ENCODE data around the gene SPATA13. TPM values are rescaled to one million over a fixed set of nuclear protein-coding genes. Genes with fewer than 3 reads are reported as not detected.

The SPATA13 gene
- total and polyA plus RNA-seq, 5 experiments from 2014 or later, result 80.4 to 121 (median 92.8) TPM

DNA sequence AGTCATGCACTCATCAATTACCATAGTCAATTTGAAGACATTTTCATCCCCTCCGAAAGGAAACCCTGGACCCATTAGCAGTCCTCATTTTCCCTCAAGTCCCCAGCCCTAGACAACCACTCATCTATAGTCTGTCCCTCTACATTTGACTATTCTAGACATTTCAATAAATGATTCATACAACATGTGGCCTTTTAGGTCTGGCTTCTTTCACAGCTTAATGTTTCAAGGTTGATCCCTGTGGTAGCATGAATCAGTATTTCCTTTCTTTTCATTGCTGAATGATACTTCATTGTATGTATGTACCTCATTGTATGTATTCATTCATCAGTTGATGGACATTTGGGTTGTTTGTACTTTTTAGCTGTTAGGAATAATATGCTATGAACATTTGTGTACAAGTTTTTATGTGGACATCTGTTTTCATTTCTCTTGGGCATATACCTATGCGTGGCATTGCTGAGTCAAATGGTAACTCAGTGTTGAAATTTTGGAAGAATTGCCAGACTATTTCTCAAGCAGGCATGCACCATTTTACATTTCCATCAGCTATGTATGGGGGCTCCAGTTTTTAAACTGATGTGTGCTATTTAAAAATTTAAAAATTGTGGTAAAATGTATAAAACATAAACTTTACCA is 18.4 kb downstream of the SPATA13 start:
- Mint-ChIP-seq H3K4me3 (no peak overlapping the region), H3K9me3 (peaks cover 0 to 11% (median 0%) of the 10 kb centered on the region in 9 donors), H3K27ac (no peak overlapping the region), H3K36me3 (peaks cover 0 to 5% (median 5%) of the 10 kb centered on the region in 3 donors), H3K27me3 (no peaks in the 10 kb centered on the region), H3K4me1 (peaks cover 21 to 38% (median 24%) of the 10 kb centered on the region in 4 donors)
- DNase-seq (no peak), ATAC-seq (no peak)
- POLR2A ChIA-PET, result interaction anchor here (0.6 kb wide), 1 partner anchor 806 kb away, joined by 5 read pairs; no protein-coding TSS in a partner anchor

DNA sequence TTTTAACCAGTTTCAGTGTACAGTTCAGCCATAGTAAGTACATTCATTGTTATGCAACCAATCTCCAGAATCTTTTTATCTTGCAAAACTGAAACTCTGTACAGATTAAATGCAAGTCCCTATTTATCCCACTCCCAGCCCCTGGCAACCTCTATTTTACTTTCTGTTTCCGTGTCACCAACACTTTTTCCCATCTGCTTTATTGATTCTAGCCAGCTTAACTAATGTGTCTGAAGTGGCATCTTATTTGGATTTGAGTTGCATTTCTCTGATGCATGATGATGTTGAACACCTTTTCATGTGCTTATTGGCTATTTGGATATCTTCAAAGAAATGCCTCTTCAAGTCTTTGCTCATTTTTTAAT is 18.9 kb downstream of the SPATA13 start:
- no peaks in the 10 kb centered on the region for H3K27me3 Mint-ChIP-seq
- H3K27ac Mint-ChIP-seq, result no peak overlapping the region
- H3K36me3 Mint-ChIP-seq, result peaks cover 0 to 5% (median 5%) of the 10 kb centered on the region in 3 donors
- no peak overlapping the region for H3K4me3 Mint-ChIP-seq
- DNase-seq (no peak), ATAC-seq (no peak)
- H3K9me3 Mint-ChIP-seq, result peaks cover 0 to 11% (median 0%) of the 10 kb centered on the region in 9 donors
- POLR2A ChIA-PET, result interaction anchor here (0.6 kb wide), 1 partner anchor 806 kb away, joined by 5 read pairs; no protein-coding TSS in a partner anchor
- H3K4me1 Mint-ChIP-seq, result peaks cover 18 to 38% (median 25%) of the 10 kb centered on the region in 4 donors

DNA sequence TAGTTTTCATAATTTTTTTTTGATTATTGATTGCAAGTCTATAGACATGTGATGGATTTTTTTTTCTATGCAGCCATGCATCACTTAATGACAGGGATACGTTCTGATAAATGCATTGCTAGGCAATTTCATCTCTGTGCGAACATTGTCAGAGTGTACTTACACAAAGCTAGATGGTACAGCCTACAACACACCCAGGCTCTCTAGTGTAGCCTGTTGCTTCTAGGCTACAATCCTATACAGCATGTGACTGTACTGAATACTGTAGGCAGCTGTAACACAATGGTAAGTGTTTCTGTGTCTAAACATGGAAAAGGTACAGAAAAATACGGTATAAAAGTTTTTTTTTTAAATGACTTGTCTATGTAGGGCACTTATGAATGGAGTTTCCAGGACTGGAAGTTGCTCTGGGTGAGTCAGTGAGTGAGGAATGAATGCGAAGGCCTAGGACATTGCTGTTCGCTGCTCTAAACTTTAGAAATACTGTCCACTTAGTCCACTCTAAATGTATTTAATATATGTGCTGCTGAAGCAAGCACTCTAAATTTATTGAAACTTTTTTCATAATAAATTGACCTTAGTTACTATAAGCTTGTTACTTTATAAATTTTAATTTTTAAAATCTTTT is 20.3 kb downstream of the SPATA13 start:
- Mint-ChIP-seq H3K4me3 (no peak overlapping the region), H3K27ac (no peak overlapping the region), H3K4me1 (peaks cover 17 to 32% (median 22%) of the 10 kb centered on the region in 4 donors), H3K36me3 (peaks cover 0 to 5% (median 5%) of the 10 kb centered on the region in 3 donors), H3K9me3 (peaks cover 0 to 11% (median 0%) of the 10 kb centered on the region in 9 donors), H3K27me3 (no peaks in the 10 kb centered on the region)
- POLR2A ChIA-PET, result interaction anchor here (0.8 kb wide), 1 partner anchor 21 kb away, joined by 3 read pairs; the partner anchor contains the start of gene SPATA13
- no peak for ATAC-seq
- DNase-seq, result no peak

DNA sequence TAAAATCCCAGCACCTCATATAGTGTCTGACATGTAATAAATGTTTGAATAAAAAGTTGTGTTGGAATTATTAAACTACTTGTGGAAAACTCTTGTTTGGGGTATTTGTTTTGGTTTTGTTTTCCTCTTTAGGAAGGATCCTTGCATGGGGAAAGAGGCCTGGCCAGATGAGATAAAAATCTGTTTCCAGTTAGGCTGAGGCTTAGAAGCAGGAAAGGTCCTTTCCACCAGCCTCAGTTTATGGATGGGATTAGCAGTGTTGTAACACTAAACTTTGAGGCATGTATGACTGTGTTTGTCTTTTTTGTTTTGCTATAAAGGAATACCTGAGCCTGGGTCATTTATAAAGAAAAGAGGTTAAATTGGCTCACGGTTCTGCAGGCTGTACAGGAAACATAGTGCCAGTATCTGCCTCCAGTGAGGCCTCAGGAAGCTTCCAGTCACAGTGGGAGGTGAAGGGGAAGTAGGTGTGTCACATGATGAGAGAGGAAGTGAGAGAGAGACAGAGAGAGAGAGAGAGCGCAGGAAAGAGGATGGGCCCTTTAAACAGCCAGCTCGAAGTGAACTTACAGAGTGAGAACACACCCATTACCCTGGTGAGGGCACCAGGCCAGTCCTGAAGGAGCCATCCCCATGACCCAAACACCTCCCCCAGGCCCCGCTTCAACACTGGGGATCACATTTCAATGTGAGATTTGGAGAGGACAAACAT is 21.6 kb downstream of the SPATA13 start:
- POLR2A ChIA-PET, result no interaction called here
- ATAC-seq, result no peak
- peaks cover 0 to 11% (median 0%) of the 10 kb centered on the region in 9 donors for H3K9me3 Mint-ChIP-seq
- no peak for DNase-seq
- no peaks in the 10 kb centered on the region for H3K27me3 Mint-ChIP-seq
- peak overlapping the region in 5 of 10 donors; percentile 28 to 77 (median 40) for H3K4me3 Mint-ChIP-seq
- H3K36me3 Mint-ChIP-seq, result peaks cover 0 to 5% (median 5%) of the 10 kb centered on the region in 3 donors
- H3K4me1 Mint-ChIP-seq, result peaks cover 17 to 32% (median 22%) of the 10 kb centered on the region in 4 donors
- H3K27ac Mint-ChIP-seq, result peak overlapping the region in 7 of 10 donors; percentile 9 to 85 (median 70)

DNA sequence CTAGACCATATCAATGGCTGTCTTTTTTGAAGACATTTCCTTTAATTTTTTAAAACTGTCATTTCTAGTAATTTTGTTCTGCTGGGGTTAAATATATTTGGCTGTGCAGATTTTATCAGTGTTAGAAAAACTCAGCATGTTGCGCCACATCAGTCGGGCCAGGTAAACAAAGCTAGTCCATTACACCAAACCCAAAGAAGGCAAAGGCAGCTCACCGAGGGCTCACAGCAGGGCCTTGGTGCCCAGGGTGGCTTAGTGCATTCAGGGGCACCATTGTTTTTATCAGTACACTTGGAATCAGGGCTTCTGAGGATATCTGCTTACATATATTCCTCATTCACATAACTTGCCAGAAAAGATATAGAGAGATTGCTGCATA is 22.2 kb downstream of the SPATA13 start:
- Mint-ChIP-seq H3K9me3 (peaks cover 0 to 11% (median 0%) of the 10 kb centered on the region in 9 donors), H3K4me3 (no peak overlapping the region), H3K4me1 (peaks cover 21 to 32% (median 23%) of the 10 kb centered on the region in 4 donors), H3K27ac (peak overlapping the region in 7 of 10 donors; percentile 30 to 85 (median 70)), H3K36me3 (peaks cover 0 to 5% (median 5%) of the 10 kb centered on the region in 3 donors), H3K27me3 (no peaks in the 10 kb centered on the region)
- DNase-seq, result no peak
- no peak for ATAC-seq
- POLR2A ChIA-PET, result no interaction called here

DNA sequence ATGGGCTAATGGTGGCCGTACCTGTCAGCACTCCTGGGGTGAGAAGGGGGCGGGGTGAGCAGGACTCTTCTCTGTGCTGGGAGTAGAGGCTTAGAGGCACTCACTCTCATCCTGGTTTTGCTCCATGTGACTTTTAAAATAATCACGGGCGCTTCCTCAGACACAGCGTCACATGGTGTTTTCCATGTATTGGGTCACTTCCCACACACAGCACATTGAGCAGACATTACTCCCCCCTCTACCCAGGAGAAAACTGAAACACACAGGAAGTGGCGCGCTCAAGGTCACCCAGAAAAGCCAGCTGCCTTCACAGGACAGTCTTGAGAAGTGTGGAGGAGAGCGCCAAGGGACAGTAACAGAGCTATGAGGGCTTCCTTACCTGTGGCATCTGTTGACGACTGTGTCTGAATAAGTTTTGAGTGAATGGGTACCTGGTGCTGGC is 23.2 kb downstream of the SPATA13 start:
- POLR2A ChIA-PET, result no interaction called here
- Mint-ChIP-seq H3K27me3 (no peaks in the 10 kb centered on the region), H3K27ac (peak overlapping the region in 3 of 10 donors; percentile 23 to 65 (median 52)), H3K4me3 (peak overlapping the region in 1 of 10 donors; percentile 7), H3K9me3 (peaks cover 0 to 11% (median 0%) of the 10 kb centered on the region in 9 donors), H3K36me3 (peaks cover 0 to 5% (median 4%) of the 10 kb centered on the region in 3 donors), H3K4me1 (peaks cover 20 to 32% (median 24%) of the 10 kb centered on the region in 4 donors)
- no peak for DNase-seq
- ATAC-seq, result no peak

DNA sequence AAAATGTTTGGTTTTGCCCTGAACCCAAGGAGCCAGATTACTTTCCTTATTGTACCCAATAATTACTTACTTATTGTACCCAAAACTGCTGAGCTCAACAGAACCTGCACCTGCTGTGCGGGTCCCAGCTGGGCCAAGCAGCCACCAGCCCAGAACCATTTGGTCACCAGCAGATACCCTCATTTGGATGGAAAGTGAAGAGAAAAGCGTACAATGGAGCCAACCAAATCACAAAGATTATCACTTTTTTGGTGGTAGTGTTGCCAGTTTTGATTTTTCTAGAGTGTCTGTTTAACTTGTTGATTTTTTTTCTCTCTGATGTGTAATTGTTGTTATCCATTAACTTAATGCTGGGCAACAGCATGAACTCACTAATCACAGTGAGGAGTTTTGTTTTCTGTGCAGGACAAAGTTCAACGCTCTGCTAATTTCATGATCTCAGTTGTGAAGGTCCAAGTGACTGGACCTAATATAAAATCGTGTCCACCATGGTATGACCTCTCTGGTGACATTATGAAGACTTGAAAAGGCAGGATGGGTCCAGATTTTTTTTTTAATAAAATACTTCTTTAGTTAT is 23.8 kb downstream of the SPATA13 start:
- POLR2A ChIA-PET, result no interaction called here
- no peak overlapping the region for H3K4me3 Mint-ChIP-seq
- H3K9me3 Mint-ChIP-seq, result peaks cover 0 to 11% (median 0%) of the 10 kb centered on the region in 9 donors
- H3K27ac Mint-ChIP-seq, result peak overlapping the region in 1 of 10 donors; percentile 52
- DNase-seq (no peak), ATAC-seq (no peak)
- H3K36me3 Mint-ChIP-seq, result peaks cover 0 to 5% (median 4%) of the 10 kb centered on the region in 3 donors
- no peaks in the 10 kb centered on the region for H3K27me3 Mint-ChIP-seq
- peaks cover 18 to 32% (median 24%) of the 10 kb centered on the region in 4 donors for H3K4me1 Mint-ChIP-seq

DNA sequence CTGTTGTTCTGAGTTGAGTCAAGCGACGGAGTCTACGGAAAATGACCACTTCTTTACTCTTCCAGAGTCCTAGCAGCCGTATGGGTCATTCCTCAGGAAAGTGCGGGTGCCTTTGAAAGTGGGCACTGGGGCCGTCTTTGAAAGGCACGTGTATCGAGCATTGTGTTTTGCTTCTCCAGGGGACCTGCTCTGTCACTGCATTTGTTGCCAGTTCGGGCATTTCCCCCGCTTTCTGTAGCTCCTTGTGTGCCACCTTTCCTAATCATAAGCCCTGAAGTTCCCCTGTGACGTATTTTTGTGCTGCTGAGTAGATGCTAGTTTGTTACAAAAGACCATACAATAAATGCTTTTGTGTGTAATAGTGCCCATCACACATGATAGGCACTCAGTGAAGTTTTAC is 24.4 kb downstream of the SPATA13 start:
- ATAC-seq (no peak), DNase-seq (no peak)
- H3K4me3 Mint-ChIP-seq, result no peak overlapping the region
- H3K27ac Mint-ChIP-seq, result peak overlapping the region in 1 of 10 donors; percentile 21
- peaks cover 0 to 9% (median 0%) of the 10 kb centered on the region in 9 donors for H3K9me3 Mint-ChIP-seq
- POLR2A ChIA-PET, result no interaction called here
- H3K4me1 Mint-ChIP-seq, result peaks cover 14 to 26% (median 23%) of the 10 kb centered on the region in 4 donors
- peaks cover 0 to 5% (median 4%) of the 10 kb centered on the region in 3 donors for H3K36me3 Mint-ChIP-seq
- H3K27me3 Mint-ChIP-seq, result no peaks in the 10 kb centered on the region

DNA sequence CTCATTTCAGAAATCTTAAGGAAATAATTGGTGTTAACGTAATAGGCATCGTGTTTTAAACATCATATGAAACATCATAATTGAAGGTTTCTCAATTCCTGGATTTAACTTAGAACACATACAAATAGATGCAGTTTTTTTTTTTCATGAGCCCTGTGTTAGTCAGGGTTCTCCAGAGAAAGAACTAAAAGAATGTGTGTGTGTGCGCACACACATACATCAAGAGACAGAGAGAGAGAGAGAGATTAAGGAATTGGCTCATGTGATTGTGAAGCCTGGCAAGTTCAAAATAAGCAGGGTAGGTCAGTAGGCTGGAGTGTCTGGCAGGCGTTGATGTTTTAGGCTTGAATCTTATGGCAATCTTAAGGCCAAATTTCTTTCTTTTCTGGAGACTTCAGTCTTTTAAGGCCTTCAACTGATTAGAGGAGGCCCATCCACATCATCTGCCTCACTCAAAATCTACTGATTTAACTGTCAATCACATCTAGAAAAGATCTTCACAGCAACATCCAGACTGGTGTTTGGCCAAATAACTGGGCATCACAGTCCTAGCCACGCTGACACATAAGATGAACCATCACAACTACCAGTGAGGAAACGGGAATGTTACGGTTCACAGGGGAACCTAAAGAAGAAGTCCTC is 25.2 kb downstream of the SPATA13 start:
- POLR2A ChIA-PET, result no interaction called here
- ATAC-seq, result no peak
- Mint-ChIP-seq H3K4me1 (peaks cover 16 to 25% (median 22%) of the 10 kb centered on the region in 4 donors), H3K4me3 (no peak overlapping the region), H3K27me3 (no peaks in the 10 kb centered on the region), H3K27ac (no peak overlapping the region), H3K36me3 (peaks cover 0 to 5% (median 4%) of the 10 kb centered on the region in 3 donors), H3K9me3 (peaks cover 0 to 9% (median 0%) of the 10 kb centered on the region in 9 donors)
- no peak for DNase-seq

DNA sequence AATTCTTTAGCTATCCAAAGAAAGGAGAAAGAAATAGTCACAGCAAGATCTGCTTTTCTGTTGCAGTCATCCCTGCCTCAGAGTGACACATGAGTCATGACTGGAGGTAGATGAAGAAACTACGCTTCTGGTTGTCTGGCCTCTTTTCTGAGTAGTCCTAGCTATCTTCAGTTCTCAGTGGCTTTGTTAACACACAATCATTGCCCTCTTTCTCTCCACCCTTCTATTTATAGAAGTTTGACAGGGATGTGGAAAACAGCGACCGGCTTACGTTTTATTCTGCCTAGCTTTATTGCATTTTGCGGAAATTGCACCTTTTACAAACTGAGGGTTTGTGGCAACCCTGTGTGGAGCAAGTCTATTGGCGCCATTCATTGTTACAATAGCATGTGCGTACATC is 26.7 kb downstream of the SPATA13 start:
- no peak for ATAC-seq
- Mint-ChIP-seq H3K27me3 (no peaks in the 10 kb centered on the region), H3K4me1 (peaks cover 15 to 24% (median 21%) of the 10 kb centered on the region in 4 donors), H3K36me3 (peaks cover 0 to 4% (median 2%) of the 10 kb centered on the region in 3 donors), H3K27ac (peak overlapping the region in 1 of 10 donors; percentile 89), H3K9me3 (peaks cover 0 to 5% (median 0%) of the 10 kb centered on the region in 9 donors), H3K4me3 (no peak overlapping the region)
- POLR2A ChIA-PET, result no interaction called here
- DNase-seq, result peak in 1 of 10 donors; percentile 9

DNA sequence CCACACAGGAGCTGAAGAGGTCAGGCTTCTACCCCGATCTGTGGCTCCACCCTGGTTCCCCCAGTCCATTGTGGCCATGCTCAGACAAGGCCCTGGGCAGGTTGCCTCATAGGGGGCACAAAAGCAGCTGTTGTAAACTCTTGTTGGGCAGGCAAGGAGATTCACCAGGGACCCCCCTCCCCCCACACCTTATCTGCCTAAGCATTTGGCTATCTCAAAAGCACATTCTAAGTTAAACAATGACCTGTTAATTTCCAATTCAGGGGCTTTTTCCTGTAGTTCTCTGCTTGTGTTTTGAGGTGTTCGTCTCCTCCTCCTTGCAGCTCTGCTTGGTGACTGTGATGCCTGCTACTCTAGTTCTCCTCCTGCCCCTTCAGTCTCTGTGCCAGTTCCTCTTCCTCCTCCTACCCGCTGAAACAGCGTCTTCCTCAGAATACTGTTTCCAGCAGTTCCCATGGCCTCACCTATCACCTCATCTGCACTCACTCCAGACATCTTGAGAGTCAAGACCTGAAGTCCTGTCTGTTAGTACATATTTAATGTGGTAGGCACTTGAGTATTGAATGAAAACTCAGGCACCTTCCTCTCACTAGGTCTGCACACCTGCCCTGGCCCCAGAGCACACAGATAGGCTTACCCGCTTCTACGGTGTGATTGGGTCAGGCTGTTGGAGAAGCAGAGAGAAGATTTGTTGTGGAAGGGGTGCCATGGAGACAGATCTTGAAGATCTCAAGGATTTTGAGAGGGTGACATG is 31.7 kb downstream of the SPATA13 start:
- Mint-ChIP-seq H3K4me3 (no peak overlapping the region), H3K27me3 (no peaks in the 10 kb centered on the region), H3K9me3 (peaks cover 0 to 2% (median 0%) of the 10 kb centered on the region in 9 donors), H3K4me1 (peaks cover 5 to 18% (median 14%) of the 10 kb centered on the region in 4 donors), H3K27ac (peak overlapping the region in 2 of 10 donors; percentile 15 to 16), H3K36me3 (peaks cover 0 to 10% (median 0%) of the 10 kb centered on the region in 3 donors)
- DNase-seq (no peak), ATAC-seq (no peak)
- POLR2A ChIA-PET, result no interaction called here
